Measurements from ENCODE around the gene SPATA24.

The SPATA24 gene

GRCh38 chr5:139376364-139376763 lies 27.5 kb downstream of the SPATA24 start:
- TF ChIP-seq CTCF (IDR thresholded peaks at IDR 0.05): no peak
- peaks cover 0 to 4% of the 10 kb centered on the region in 2 experiments for H3K4me1 ChIP-seq (ENCODE audit: control insufficient read depth in 1 of 2, insufficient read depth in 1 of 2, low read depth in 1 of 2, low read length in 1 of 2)
- no peaks in the 10 kb centered on the region for H3K27me3 ChIP-seq
- H3K4me3 ChIP-seq (ENCODE audit: low read depth in 1 of 2, low read length in 1 of 2): no peak overlapping the region
- H3K9me3 ChIP-seq: no peaks in the 10 kb centered on the region
- peaks cover 47% of the 10 kb centered on the region for H3K36me3 ChIP-seq
- H3K27ac ChIP-seq: no peak overlapping the region

GRCh38 chr5:139374909-139375308 lies 29.0 kb downstream of the SPATA24 start:
- Histone ChIP-seq H3K4me3 (ENCODE audit: low read depth in 1 of 2, low read length in 1 of 2) (no peak overlapping the region), H3K36me3 (peaks cover 58% of the 10 kb centered on the region), H3K27me3 (no peaks in the 10 kb centered on the region), H3K4me1 (ENCODE audit: control insufficient read depth in 1 of 2, insufficient read depth in 1 of 2, low read depth in 1 of 2, low read length in 1 of 2) (peaks cover 0 to 4% of the 10 kb centered on the region in 2 experiments), H3K9me3 (no peaks in the 10 kb centered on the region), H3K27ac (no peak overlapping the region)
- no peak for TF ChIP-seq CTCF (IDR thresholded peaks at IDR 0.05)

- no peaks in the 10 kb centered on the region for H3K4me1 ChIP-seq (ENCODE audit: control insufficient read depth in 1 of 2, insufficient read depth in 1 of 2, low read depth in 1 of 2, low read length in 1 of 2)
- peaks cover 83% of the 10 kb centered on the region for H3K36me3 ChIP-seq
- no peak overlapping the region for H3K27ac ChIP-seq
- no peak overlapping the region for H3K4me3 ChIP-seq (ENCODE audit: low read depth in 1 of 2, low read length in 1 of 2)
- TF ChIP-seq CTCF (IDR thresholded peaks at IDR 0.05): no peak
- no peaks in the 10 kb centered on the region for H3K27me3 ChIP-seq
- no peaks in the 10 kb centered on the region for H3K9me3 ChIP-seq
Measured at GRCh38 chr5:139371482-139372435, 32.1 kb downstream of the SPATA24 start.

- Histone ChIP-seq H3K9me3 (no peaks in the 10 kb centered on the region), H3K4me1 (ENCODE audit: control insufficient read depth in 1 of 2, insufficient read depth in 1 of 2, low read depth in 1 of 2, low read length in 1 of 2) (no peaks in the 10 kb centered on the region), H3K4me3 (ENCODE audit: low read depth in 1 of 2, low read length in 1 of 2) (no peak overlapping the region), H3K36me3 (peaks cover 96% of the 10 kb centered on the region), H3K27ac (no peak overlapping the region), H3K27me3 (no peaks in the 10 kb centered on the region)
- no peak for TF ChIP-seq CTCF (IDR thresholded peaks at IDR 0.05)
Measured at GRCh38 chr5:139369181-139369580, 34.7 kb downstream of the SPATA24 start.

- Histone ChIP-seq H3K36me3 (peaks cover 97% of the 10 kb centered on the region), H3K27ac (no peak overlapping the region)
Measured at GRCh38 chr5:139368613-139369012, 35.3 kb downstream of the SPATA24 start.

More at GRCh38 chr5:139368613-139369012, 35.3 kb downstream of the SPATA24 start:
- Histone ChIP-seq H3K4me3 (ENCODE audit: low read depth in 1 of 2, low read length in 1 of 2) (no peak overlapping the region), H3K9me3 (no peaks in the 10 kb centered on the region), H3K4me1 (ENCODE audit: control insufficient read depth in 1 of 2, insufficient read depth in 1 of 2, low read depth in 1 of 2, low read length in 1 of 2) (no peaks in the 10 kb centered on the region), H3K27me3 (no peaks in the 10 kb centered on the region)
- no peak for TF ChIP-seq CTCF (IDR thresholded peaks at IDR 0.05)

Measured in neutrophil (primary cell).